ENCODE measurements around the gene CNTRL. TPM values are rescaled to one million over a fixed set of nuclear protein-coding genes. Genes with fewer than 3 reads are reported as not detected.

CNTRL gene
- total and polyA plus RNA-seq, 2 donors (not counting 1 experiment from before 2014, with no cell fraction given) = 3.8 to 6.8 TPM

- Histone ChIP-seq H3K4me1 (ENCODE audit: control insufficient read depth, extremely low read depth, insufficient read depth, low read length) (no peaks in the 10 kb centered on the region), H2AFZ (ENCODE audit: low read length) (peak overlapping the region; percentile 75), H3K27me3 (ENCODE audit: control insufficient read depth, insufficient read depth, low read length) (no peaks in the 10 kb centered on the region), H3K27ac (ENCODE audit: insufficient read depth, low read length) (no peak overlapping the region), H4K20me1 (ENCODE audit: control insufficient read depth, extremely low read depth, insufficient read depth, low read length) (no peaks in the 10 kb centered on the region), H3K4me2 (ENCODE audit: extremely low read depth, insufficient read depth, low read length) (peak overlapping the region; percentile 52), H3K4me3 (replicated peaks in 1 of 4; ENCODE audit: control extremely low read depth in 1 of 4, insufficient read depth in 1 of 4, low read depth in 3 of 4, low read length in 4 of 4) (no peak overlapping the region), H3K79me2 (ENCODE audit: control insufficient read depth, insufficient read depth, low read length) (no peaks in the 10 kb centered on the region), H3K9me3 (ENCODE audit: control insufficient read depth, insufficient read depth, low read depth, low read length) (no peaks in the 10 kb centered on the region), H3K36me3 (ENCODE audit: control insufficient read depth, insufficient read depth, low read length) (no peaks in the 10 kb centered on the region), H3K9ac (ENCODE audit: insufficient read depth, low read length) (no peak overlapping the region)
- TF ChIP-seq CTCF (conservative IDR thresholded peaks at IDR 0.05 in 1 of 2, IDR thresholded peaks at IDR 0.05 in 1 of 2; ENCODE audit: low read depth in 1 of 2, low read length in 2 of 2) (peak; percentile 68 to 79), EZH2 (IDR thresholded peaks at IDR 0.05; ENCODE audit: low read length, missing control alignments) (no peak)
- DNase-seq (ENCODE audit: low read depth in 2 of 2) = peak; percentile 62 to 83
These were observed 14.6 kb upstream of the CNTRL start for GRCh38 chr9:121059998-121060636.

GRCh38 chr9:121066850-121067249 is 7.9 kb upstream of the CNTRL start:
- H3K27me3 ChIP-seq (ENCODE audit: control insufficient read depth, insufficient read depth, low read length) = no peaks in the 10 kb centered on the region
- no peak overlapping the region for H3K4me2 ChIP-seq (ENCODE audit: extremely low read depth, insufficient read depth, low read length)
- TF ChIP-seq EZH2 (IDR thresholded peaks at IDR 0.05; ENCODE audit: low read length, missing control alignments) (no peak), CTCF (conservative IDR thresholded peaks at IDR 0.05 in 1 of 2, IDR thresholded peaks at IDR 0.05 in 1 of 2; ENCODE audit: low read depth in 1 of 2, low read length in 2 of 2) (no peak)
- H3K9me3 ChIP-seq (ENCODE audit: control insufficient read depth, insufficient read depth, low read depth, low read length) = no peaks in the 10 kb centered on the region
- H3K27ac ChIP-seq (ENCODE audit: insufficient read depth, low read length) = no peak overlapping the region
- H3K4me1 ChIP-seq (ENCODE audit: control insufficient read depth, extremely low read depth, insufficient read depth, low read length) = no peaks in the 10 kb centered on the region
- H3K79me2 ChIP-seq (ENCODE audit: control insufficient read depth, insufficient read depth, low read length) = no peaks in the 10 kb centered on the region
- no peak overlapping the region for H3K4me3 ChIP-seq (replicated peaks in 1 of 4; ENCODE audit: control extremely low read depth in 1 of 4, insufficient read depth in 1 of 4, low read depth in 3 of 4, low read length in 4 of 4)
- H3K9ac ChIP-seq (ENCODE audit: insufficient read depth, low read length) = no peak overlapping the region
- H2AFZ ChIP-seq (ENCODE audit: low read length) = no peak overlapping the region
- no peak for DNase-seq (ENCODE audit: low read depth in 2 of 2)
- no peaks in the 10 kb centered on the region for H4K20me1 ChIP-seq (ENCODE audit: control insufficient read depth, extremely low read depth, insufficient read depth, low read length)
- no peaks in the 10 kb centered on the region for H3K36me3 ChIP-seq (ENCODE audit: control insufficient read depth, insufficient read depth, low read length)

GRCh38 chr9:121067640-121068039 is 7.1 kb upstream of the CNTRL start:
- no peak overlapping the region for H3K9ac ChIP-seq (ENCODE audit: insufficient read depth, low read length)
- TF ChIP-seq EZH2 (IDR thresholded peaks at IDR 0.05; ENCODE audit: low read length, missing control alignments) (no peak), CTCF (conservative IDR thresholded peaks at IDR 0.05 in 1 of 2, IDR thresholded peaks at IDR 0.05 in 1 of 2; ENCODE audit: low read depth in 1 of 2, low read length in 2 of 2) (no peak)
- DNase-seq (ENCODE audit: low read depth in 2 of 2) = no peak
- no peak overlapping the region for H3K27ac ChIP-seq (ENCODE audit: insufficient read depth, low read length)
- no peak overlapping the region for H2AFZ ChIP-seq (ENCODE audit: low read length)
- H3K79me2 ChIP-seq (ENCODE audit: control insufficient read depth, insufficient read depth, low read length) = no peaks in the 10 kb centered on the region
- H4K20me1 ChIP-seq (ENCODE audit: control insufficient read depth, extremely low read depth, insufficient read depth, low read length) = no peaks in the 10 kb centered on the region
- no peaks in the 10 kb centered on the region for H3K27me3 ChIP-seq (ENCODE audit: control insufficient read depth, insufficient read depth, low read length)
- no peak overlapping the region for H3K4me2 ChIP-seq (ENCODE audit: extremely low read depth, insufficient read depth, low read length)
- no peaks in the 10 kb centered on the region for H3K36me3 ChIP-seq (ENCODE audit: control insufficient read depth, insufficient read depth, low read length)
- no peak overlapping the region for H3K4me3 ChIP-seq (replicated peaks in 1 of 4; ENCODE audit: control extremely low read depth in 1 of 4, insufficient read depth in 1 of 4, low read depth in 3 of 4, low read length in 4 of 4)
- no peaks in the 10 kb centered on the region for H3K4me1 ChIP-seq (ENCODE audit: control insufficient read depth, extremely low read depth, insufficient read depth, low read length)
- no peaks in the 10 kb centered on the region for H3K9me3 ChIP-seq (ENCODE audit: control insufficient read depth, insufficient read depth, low read depth, low read length)
